ENCODE measurements around the gene HPSE.
"Not testable (repeated sequence)": the region's sequence is repeated elsewhere in the genome, so short reads cannot be mapped to it uniquely, and the experiment has no call there.

Gene HPSE

GRCh38 chr4:83284193-83285054 lies 50.2 kb downstream of the HPSE start, which contains the start of gene COQ2:
Gene COQ2, minus strand, starts transcription at chr4:83284798. Its CDS starts 34 bp downstream, at chr4:83284764.
- peak; percentile 73 to 98 (median 93) for DNase-seq

GRCh38 chr4:83283181-83283580 lies 51.5 kb downstream of the HPSE start:
- no peak for DNase-seq

- DNase-seq: peak in 9 of 51 donors; percentile 0 to 39 (median 3)
These were observed 52.6 kb downstream of the HPSE start for GRCh38 chr4:83282049-83282535.

- DNase-seq: no peak
These were observed 53.3 kb downstream of the HPSE start for GRCh38 chr4:83281307-83281706.

- no peak for DNase-seq
These were observed 58.2 kb downstream of the HPSE start for GRCh38 chr4:83276299-83277040.

DNA sequence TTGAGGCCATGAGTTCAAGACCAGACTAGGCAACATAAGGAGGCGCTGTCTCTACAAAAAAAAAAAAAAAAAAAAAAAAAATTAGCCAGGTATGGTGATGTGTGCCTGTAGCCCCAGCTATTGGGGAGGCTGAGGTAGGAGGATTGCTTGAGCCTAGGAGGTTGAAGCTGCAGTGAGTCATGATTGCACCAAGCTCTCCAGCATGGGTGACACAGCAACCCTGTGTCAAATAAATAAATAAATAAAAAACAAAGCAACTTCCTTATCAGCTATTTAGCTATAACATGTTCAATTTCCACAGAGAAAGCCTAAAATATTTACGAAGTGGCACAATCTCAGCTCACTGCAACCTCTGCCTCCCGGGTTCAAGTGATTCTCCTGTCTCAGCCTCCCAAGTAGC lies 60.7 kb downstream of the HPSE start:
- DNase-seq: not testable (repeated sequence)

GRCh38 chr4:83272900-83273299 lies 61.7 kb downstream of the HPSE start:
- DNase-seq: no peak

- no peak for DNase-seq
These were observed 65.4 kb downstream of the HPSE start for GRCh38 chr4:83269256-83269655.

GRCh38 chr4:83268491-83268890 lies 66.2 kb downstream of the HPSE start:
- DNase-seq: no peak

DNA sequence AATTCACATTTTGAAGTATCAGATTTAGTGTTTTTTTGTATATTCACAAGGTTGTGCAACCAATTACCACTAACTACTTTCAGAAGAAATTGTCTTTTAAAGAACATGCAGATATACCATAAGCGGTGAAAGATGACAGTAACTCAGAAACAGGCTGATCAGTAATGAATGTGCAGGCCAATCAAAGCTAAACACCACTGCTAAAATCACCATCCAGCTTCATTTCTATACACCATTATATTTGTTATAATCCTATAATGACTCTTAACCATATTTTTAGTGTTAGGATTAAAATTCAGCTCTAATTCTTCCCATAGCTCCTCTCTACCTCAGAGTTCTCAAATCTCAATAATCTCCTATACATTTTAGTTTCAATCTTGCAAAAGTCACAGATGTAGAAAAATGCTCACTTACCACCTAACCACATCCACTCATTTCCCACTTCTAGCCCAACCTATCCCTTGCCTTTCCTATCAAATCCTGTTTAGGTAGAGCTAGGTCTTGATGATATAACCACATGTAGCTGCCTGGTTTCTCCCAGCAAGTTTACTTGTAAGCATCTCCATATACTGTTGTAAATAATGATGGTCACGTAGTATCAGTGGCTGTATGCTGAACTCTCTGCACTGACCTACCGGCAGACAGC lies 66.7 kb downstream of the HPSE start:
- DNase-seq: no peak

DNA sequence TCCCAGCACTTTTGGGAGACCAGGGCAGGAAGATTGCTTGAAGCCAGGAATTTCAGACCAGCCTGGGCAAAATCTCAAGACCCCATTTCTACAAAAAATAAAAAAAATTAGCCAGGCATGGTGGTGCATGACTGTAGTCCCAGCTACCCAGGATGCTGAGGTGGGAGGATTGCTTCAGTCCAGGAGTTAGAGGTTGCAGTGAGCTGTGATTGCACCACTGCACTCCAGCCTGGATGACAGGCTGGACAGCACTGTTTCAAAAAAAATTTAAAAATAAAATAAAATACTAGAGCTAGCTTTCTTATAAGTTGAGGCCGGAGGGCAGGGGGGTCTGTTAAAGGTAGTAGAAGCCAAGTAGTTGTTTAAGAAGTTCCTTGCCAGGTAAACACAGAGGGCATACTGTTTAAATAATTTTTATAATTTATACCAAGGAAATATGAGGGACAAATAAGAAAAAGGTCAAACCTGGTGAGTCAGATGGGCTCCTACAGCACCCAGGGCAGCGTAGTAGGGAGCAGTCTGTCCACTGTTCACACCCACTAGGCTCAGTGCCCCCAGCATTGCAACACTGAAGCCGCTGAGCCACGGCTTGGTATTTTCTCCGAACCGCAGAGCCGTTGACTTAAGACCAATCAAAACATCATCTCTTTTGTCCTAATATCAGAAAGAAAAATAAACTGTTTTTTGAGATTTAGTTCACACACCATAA lies 67.4 kb downstream of the HPSE start:
- no peak for DNase-seq

DNA sequence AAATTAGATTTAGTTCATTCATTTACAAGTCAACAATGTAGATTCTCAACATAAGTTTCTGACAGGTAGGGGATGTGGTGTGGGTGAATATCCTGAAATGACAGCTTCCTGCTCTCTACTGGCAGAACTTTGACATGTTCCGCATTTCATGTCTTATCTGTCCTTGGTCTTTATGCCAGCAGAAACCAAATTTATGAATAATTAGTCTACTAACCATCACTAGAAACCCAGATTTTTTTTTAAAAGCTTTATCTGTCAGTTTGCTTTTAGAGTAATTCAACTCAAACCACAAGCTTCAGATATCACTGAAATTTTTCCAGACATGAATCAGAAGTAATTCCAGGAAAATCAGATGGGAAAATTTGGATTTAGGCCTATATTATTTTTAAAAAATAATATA lies 68.0 kb downstream of the HPSE start:
- DNase-seq: no peak

DNA sequence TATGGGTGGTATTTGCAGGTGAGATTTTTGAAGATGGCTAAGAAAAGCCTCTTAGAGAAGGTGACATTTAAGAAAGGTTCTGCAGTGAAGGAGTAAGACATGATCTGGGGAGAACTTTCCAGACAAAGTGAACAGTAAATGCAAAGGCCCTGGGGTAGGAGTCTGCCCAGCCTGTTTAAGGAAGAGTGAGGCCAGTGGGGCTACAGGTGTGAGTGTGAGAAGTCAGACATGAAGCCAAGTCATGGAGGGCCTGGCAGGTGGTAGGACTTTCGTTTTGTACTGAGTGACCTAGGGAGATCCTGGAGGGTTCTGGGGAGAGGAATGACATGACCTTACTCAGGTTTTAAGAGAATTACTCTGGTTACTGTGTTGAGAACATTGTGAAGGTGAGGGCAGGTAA lies 71.5 kb downstream of the HPSE start:
- DNase-seq: no peak

DNA sequence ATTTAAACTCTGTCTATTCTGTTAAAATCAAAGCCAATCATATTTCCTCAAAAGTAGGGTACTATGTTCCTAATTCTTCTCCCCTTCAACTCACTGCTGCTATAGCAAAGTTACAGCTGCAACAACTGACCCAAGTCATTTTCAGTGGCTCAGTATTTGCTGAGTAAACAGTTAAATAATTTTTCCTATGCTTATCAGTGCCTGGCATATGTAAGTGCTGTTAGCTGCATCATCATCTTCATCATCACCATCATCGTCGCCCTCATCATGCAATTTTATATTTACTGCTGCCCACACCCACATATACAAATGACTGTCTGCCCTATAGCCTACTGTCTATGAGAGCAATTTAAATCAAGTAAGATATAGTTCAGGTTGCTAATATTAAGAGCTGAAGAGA lies 72.0 kb downstream of the HPSE start:
- DNase-seq: no peak

GRCh38 chr4:83261307-83261706 lies 73.3 kb downstream of the HPSE start:
- DNase-seq: no peak

DNA sequence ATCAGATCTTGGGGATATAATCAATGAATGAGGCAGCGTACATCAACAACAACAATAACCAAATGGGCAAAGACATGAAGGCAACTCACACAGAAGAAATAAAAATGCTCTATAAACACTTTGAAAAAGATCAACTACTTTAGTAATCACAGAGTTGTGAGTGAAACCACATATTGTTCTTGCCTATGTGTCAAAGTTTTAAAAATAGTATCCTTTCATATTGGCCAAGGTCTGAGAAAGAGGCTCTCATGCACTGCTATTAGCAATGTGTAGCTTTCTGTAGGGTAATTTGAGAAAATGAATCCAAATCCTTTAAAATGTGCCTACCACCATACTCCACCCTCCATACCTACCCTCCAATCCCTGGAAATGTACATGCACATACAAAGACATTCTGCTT lies 75.1 kb downstream of the HPSE start:
- no peak for DNase-seq

GRCh38 chr4:83258461-83258860 lies 76.2 kb downstream of the HPSE start:
- DNase-seq: no peak

GRCh38 chr4:83257811-83258210 lies 76.8 kb downstream of the HPSE start:
- peak in 1 of 51 donors; percentile 13 for DNase-seq

GRCh38 chr4:83255584-83255983 lies 79.1 kb downstream of the HPSE start:
- no peak for DNase-seq

DNA sequence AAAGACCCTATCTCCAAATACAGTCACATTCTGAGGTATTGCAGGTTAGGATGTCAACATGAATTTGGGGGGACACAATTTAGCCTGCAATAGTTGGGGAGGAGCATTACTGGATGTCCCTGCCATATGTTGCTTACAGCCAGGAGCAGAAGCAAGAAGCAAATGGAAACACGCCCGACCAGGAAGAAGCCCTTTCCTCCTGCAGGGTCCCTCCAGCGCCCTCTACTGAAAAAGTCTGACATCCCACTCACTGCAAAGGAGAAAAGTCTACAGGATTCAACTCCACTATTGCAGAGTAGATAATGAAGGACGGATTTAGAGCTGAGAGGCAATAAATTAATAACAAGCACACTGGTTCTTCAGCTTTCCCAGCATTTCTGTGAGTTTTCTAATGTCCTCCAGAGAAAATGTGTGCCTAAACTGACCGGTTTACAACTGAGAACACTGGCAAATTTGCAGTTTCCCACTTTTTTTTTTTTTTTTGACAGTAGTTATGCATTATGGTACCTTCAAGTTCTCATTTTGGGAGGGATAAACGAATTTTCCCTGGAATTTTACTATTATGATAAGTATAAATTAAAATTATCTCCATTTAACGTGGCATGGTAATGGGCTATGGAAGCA lies 81.8 kb downstream of the HPSE start:
- peak in 17 of 51 donors; percentile 1 to 43 (median 21) for DNase-seq

DNA sequence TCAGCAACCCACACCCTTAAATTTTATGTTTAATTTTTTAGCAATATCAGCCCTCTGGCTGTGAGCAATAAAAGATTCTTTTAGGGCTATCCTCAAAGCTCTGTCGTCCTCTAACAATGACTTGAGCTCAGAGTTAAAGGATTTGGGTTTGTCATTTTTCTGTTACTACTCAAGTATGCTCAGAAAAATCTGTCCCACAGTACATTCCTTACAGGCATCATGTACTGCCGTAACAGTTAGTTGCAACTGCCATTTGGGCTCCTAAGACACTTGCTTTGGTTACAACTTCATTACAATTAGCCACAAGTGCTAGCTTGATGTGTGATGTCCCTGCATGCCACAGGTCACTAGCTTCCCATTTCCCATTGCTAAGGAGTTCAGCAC lies 83.2 kb downstream of the HPSE start:
- DNase-seq: no peak
